ENCODE data around the gene NT5C3B. TPM values are rescaled to one million over a fixed set of nuclear protein-coding genes. Genes with fewer than 3 reads are reported as not detected.

The NT5C3B gene
- total and polyA plus RNA-seq, 4 donors, result 15.3 to 32.0 (median 26.9) TPM

DNA sequence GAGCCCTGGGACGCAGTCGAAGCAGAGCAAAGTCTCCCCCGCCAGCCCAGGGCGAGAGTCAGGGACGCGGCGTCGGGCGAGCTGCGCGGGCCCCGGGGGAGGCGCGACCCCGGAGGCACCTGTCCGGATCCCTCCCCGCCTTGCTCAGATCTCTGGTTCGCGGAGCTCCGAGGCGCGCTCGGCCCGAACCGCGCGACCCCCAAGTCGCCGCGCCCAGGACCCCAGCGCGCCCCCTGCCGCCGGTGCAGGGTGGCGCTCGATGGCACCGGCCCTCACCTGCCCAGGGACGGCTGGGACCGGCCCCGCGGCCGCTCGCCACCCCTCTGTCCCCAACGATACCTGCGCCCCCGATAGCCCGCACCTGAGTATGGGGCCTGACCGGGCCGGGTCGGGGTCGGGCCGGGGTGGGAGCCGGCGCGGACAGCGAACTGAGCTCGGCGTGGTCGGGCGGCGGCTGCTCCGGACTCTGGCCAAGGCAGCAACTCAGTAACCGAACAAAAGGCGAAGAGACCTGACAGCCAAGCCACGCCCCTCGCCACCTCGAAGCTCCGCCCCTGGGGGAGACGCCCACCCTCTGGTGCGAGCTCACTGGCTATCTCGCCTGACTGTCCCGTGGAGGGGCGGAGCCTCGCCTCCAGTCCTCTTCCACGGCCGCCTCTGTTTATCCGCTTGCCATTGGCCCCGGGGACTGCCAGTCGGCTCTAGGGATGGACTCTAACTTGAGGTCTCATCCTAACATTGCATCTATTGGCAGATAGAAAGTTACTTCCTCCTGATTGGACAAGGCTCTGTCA is 49.6 kb downstream of the NT5C3B start, which contains the start of gene JUP:
Gene JUP (minus strand): TSS at position 485 of the 794 bp plus-strand sequence. CDS start 14,857 bp downstream, outside the sequence.
- H3K4me1 ChIP-seq (ENCODE audit: control insufficient read depth in 4 of 4, insufficient read depth in 4 of 4, low read length in 3 of 4), result peaks cover 8 to 30% (median 23%) of the 10 kb centered on the region in 4 donors
- H3K27ac ChIP-seq (ENCODE audit: low read depth in 1 of 2, low read length in 2 of 2), result peak within 1 kb of the TSS; percentile 84 to 86
- H3K9ac ChIP-seq (ENCODE audit: low read depth in 1 of 2, low read length in 2 of 2), result peak within 1 kb of the TSS; percentile 53 to 88
- no peak for TF ChIP-seq FOXA1 (IDR thresholded peaks at IDR 0.05)
- TF ChIP-seq EGR1 (IDR thresholded peaks at IDR 0.05; ENCODE audit: low read depth in 2 of 2), result no peak
- peak in 1 of 2 donors; percentile 10 for TF ChIP-seq RAD21 (IDR thresholded peaks at IDR 0.05)
- TF ChIP-seq, protein P1, sequence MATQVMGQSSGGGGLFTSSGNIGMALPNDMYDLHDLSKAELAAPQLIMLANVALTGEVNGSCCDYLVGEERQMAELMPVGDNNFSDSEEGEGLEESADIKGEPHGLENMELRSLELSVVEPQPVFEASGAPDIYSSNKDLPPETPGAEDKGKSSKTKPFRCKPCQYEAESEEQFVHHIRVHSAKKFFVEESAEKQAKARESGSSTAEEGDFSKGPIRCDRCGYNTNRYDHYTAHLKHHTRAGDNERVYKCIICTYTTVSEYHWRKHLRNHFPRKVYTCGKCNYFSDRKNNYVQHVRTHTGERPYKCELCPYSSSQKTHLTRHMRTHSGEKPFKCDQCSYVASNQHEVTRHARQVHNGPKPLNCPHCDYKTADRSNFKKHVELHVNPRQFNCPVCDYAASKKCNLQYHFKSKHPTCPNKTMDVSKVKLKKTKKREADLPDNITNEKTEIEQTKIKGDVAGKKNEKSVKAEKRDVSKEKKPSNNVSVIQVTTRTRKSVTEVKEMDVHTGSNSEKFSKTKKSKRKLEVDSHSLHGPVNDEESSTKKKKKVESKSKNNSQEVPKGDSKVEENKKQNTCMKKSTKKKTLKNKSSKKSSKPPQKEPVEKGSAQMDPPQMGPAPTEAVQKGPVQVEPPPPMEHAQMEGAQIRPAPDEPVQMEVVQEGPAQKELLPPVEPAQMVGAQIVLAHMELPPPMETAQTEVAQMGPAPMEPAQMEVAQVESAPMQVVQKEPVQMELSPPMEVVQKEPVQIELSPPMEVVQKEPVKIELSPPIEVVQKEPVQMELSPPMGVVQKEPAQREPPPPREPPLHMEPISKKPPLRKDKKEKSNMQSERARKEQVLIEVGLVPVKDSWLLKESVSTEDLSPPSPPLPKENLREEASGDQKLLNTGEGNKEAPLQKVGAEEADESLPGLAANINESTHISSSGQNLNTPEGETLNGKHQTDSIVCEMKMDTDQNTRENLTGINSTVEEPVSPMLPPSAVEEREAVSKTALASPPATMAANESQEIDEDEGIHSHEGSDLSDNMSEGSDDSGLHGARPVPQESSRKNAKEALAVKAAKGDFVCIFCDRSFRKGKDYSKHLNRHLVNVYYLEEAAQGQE (IDR thresholded peaks at IDR 0.05), result peak; percentile 82
- peak; percentile 52 for TF ChIP-seq TAF1 (conservative IDR thresholded peaks at IDR 0.05)
- TF ChIP-seq YY1 (IDR thresholded peaks at IDR 0.05), result peak; percentile 56
- TF ChIP-seq, protein P2, sequence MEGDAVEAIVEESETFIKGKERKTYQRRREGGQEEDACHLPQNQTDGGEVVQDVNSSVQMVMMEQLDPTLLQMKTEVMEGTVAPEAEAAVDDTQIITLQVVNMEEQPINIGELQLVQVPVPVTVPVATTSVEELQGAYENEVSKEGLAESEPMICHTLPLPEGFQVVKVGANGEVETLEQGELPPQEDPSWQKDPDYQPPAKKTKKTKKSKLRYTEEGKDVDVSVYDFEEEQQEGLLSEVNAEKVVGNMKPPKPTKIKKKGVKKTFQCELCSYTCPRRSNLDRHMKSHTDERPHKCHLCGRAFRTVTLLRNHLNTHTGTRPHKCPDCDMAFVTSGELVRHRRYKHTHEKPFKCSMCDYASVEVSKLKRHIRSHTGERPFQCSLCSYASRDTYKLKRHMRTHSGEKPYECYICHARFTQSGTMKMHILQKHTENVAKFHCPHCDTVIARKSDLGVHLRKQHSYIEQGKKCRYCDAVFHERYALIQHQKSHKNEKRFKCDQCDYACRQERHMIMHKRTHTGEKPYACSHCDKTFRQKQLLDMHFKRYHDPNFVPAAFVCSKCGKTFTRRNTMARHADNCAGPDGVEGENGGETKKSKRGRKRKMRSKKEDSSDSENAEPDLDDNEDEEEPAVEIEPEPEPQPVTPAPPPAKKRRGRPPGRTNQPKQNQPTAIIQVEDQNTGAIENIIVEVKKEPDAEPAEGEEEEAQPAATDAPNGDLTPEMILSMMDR (IDR thresholded peaks at IDR 0.05; ENCODE audit: low read depth, low read length, missing input control), result peak; percentile 62
- TF ChIP-seq FOXA2 (IDR thresholded peaks at IDR 0.05), result no peak
- TF ChIP-seq, protein P3, sequence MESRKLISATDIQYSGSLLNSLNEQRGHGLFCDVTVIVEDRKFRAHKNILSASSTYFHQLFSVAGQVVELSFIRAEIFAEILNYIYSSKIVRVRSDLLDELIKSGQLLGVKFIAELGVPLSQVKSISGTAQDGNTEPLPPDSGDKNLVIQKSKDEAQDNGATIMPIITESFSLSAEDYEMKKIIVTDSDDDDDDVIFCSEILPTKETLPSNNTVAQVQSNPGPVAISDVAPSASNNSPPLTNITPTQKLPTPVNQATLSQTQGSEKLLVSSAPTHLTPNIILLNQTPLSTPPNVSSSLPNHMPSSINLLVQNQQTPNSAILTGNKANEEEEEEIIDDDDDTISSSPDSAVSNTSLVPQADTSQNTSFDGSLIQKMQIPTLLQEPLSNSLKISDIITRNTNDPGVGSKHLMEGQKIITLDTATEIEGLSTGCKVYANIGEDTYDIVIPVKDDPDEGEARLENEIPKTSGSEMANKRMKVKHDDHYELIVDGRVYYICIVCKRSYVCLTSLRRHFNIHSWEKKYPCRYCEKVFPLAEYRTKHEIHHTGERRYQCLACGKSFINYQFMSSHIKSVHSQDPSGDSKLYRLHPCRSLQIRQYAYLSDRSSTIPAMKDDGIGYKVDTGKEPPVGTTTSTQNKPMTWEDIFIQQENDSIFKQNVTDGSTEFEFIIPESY (IDR thresholded peaks at IDR 0.05), result peak; percentile 28
- peak in 1 of 2 donors; percentile 57 for TF ChIP-seq HNF4A (conservative IDR thresholded peaks at IDR 0.05)
- peak; percentile 34 to 42 for TF ChIP-seq RXRA (IDR thresholded peaks at IDR 0.05)
- TF ChIP-seq, protein P4, sequence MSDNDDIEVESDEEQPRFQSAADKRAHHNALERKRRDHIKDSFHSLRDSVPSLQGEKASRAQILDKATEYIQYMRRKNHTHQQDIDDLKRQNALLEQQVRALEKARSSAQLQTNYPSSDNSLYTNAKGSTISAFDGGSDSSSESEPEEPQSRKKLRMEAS (IDR thresholded peaks at IDR 0.05), result peak; percentile 39
- TF ChIP-seq, protein P5, sequence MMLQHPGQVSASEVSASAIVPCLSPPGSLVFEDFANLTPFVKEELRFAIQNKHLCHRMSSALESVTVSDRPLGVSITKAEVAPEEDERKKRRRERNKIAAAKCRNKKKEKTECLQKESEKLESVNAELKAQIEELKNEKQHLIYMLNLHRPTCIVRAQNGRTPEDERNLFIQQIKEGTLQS (IDR thresholded peaks at IDR 0.05), result no peak
- peak; percentile 98 for TF ChIP-seq SP1 (IDR thresholded peaks at IDR 0.05)
- peak; percentile 40 for TF ChIP-seq NR2F2 (IDR thresholded peaks at IDR 0.05)
- TF ChIP-seq GABPA (IDR thresholded peaks at IDR 0.05 in 1 of 2, conservative IDR thresholded peaks at IDR 0.05 in 1 of 2), result peak in 1 of 2 donors; percentile 30
- TF ChIP-seq JUND (IDR thresholded peaks at IDR 0.05), result no peak
- no peak for TF ChIP-seq HNF4G (IDR thresholded peaks at IDR 0.05)
- no peaks in the 10 kb centered on the region for H3K27me3 ChIP-seq (ENCODE audit: control insufficient read depth in 4 of 4, insufficient read depth in 4 of 4, low read length in 3 of 4)
- no peaks in the 10 kb centered on the region for H3K9me3 ChIP-seq (ENCODE audit: control insufficient read depth in 4 of 4, low read length in 3 of 4)
- DNase-seq (ENCODE audit: low spot score), result peak; percentile 98
- under 1% methylated on average over 79 of the region's 79 CpGs for WGBS
- no peaks in the 10 kb centered on the region for H3K36me3 ChIP-seq (ENCODE audit: control insufficient read depth in 4 of 4, insufficient read depth in 3 of 4, low read depth in 1 of 4, low read length in 3 of 4)
- H3K4me3 ChIP-seq (ENCODE audit: low read depth in 1 of 3, low read length in 3 of 3), result peak within 1 kb of the TSS; percentile 71 to 94 (median 82)

Measured in liver (tissue), 9 donors.